NCI-H128 (cell line): ENCODE results near the gene CHRNA4.

Experiments used
- DNase-seq: peaks from one replicate; lab custom pipeline; 2025; ENCODE audit not compliant: unreplicated experiment; lab: John Stamatoyannopoulos, UW

CHRNA4 gene

GRCh38 chr20:63322146-63322932, 38.8 kb downstream of the CHRNA4 start:
- DNase-seq: no peak

GRCh38 chr20:63321148-63321831, 39.9 kb downstream of the CHRNA4 start:
- DNase-seq: no peak

DNA sequence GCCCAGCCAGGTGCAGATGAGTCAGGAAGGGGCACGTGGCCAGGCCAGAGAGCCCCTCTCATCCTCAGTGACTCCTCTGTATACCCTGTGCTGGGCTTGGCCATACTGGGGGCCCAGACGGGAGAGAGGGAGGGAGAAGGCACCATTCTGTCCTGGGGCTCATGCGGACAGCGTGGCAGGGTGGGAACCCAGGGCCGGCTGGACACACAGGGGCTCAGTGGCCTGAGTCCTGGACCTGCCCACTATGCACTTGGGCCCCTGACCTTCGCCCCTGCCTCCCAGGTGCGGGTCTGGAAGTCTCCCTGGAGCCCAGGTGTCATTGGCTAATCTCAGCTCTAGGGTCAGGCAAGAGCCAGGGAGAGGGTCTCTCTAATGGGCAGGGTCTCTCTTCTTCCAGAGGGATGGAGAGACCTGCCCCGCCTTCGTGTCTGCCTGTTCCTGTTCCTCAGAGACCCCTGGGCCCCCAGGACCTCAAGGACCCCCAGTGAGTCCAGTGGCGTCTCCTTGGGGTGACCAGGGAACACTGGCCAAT, 40.5 kb downstream of the CHRNA4 start:
- no peak for DNase-seq

DNA sequence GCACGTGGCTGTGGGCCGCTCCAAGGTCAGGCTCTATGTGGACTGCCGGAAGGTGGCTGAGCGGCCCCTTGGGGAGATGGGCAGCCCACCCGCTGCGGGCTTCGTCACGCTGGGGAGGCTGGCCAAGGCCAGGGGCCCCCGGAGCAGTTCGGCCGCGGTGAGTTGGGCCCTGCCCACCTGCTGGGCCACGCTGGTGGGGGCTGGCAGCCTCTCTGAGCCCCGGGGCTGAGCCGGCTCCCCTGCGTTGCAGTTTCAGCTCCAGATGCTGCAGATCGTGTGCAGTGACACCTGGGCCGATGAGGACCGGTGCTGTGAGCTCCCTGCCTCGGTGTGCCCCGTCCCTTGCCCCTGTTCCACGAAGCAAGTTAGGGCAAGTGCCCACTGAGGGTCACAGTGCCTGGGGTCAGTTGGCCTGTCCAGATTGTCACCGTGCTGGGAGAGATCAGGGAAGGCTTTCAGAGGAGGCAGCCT, 41.1 kb downstream of the CHRNA4 start:
- no peak for DNase-seq

GRCh38 chr20:63319164-63320040, 41.7 kb downstream of the CHRNA4 start:
- no peak for DNase-seq

DNA sequence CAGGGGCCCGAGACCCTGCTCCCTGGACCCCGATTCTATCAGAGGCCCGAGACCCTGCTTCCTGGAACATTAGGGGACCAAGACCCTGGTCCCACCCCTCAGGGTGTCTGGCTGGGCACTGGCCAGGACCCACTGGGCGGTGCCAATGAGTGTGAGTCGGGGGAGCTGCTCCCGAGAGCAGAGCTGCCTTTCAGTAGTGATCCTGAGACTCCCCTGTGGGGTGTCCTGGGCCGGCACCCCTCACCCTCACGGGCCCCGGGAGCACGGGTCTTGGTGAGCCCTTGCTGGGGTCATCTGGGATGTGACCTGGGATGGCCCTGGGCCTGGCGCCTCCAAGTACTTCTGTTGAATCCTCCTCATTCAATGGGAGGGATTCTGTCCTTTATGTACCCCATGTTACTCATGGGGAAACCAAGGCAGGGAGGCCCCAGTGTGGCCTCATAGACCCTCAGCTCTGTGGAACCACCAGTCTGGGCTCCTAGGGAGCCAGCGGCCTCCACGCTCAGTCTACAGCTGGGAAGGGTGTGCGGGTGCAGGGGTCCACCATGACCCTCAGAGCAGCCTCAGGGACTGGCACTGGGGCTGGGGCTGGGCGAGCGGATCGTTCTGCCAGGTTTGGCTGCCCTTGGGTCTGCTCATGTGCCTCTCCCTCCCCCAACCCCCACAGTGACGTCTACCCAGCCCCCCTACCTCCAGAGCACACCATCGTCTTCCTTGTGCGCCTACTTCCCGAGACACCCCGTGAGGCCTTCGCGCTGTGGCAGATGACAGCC, 42.6 kb downstream of the CHRNA4 start:
- no peak for DNase-seq

GRCh38 chr20:63317601-63318291, 43.4 kb downstream of the CHRNA4 start:
- DNase-seq: no peak

GRCh38 chr20:63317061-63317460, 44.1 kb downstream of the CHRNA4 start:
- no peak for DNase-seq

DNA sequence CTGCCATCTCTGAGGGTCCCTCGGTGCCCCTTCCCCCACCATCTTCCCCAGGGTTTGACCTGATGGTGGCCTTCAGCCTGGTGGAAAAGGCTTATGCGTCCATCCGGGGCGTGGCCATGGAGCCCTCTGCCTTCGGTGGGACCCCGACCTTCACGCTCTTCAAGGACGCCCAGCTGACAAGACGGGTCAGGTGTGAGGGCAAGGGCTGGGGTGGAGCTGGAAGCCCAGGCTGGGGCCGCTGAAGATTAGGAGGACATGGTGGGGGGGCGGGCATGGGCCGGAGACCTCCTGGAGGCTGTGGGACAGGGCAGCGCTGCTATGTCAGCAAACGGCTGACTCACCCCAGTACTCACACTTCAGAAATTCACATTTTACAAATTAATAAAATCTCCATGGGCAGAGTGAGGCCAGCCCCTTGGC, 44.6 kb downstream of the CHRNA4 start:
- DNase-seq: no peak

DNA sequence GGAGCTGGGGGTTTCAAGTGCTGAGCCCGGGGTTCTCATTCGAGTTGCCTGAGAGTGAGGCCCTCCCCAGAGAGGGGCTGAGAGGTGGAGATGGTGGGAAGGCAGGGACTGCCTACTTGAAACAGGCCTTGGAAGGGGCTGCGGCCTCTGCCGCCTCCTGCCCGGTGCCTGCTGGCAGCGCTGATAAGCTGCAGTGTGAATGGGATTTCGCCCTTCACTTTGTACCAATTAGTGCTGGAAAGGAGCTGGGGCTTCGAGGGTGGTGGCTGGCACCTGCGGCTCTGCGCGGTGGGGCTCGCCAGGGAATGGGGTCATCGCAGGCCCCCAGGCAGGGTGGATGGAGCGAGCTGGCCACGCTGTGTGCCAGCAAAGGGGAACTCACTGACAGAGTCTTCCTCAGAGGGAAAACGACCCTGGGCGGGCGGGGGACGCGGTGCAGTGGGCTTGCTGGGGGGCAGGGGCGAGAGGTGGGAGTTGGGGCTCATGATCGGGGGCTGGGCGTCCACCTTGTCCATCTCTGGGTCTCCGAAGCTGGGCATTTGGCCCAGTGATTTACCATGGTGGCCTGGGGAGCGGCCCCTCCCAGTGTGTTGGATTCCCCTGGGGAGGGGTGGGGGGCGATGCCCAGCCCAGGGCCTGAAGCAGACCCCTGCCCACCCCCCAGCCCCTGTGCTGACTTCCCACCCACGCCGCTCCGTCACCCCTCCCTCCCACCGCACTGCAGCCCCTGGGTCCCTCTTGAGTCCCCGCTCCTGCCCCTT, 45.2 kb downstream of the CHRNA4 start:
- no peak for DNase-seq

DNA sequence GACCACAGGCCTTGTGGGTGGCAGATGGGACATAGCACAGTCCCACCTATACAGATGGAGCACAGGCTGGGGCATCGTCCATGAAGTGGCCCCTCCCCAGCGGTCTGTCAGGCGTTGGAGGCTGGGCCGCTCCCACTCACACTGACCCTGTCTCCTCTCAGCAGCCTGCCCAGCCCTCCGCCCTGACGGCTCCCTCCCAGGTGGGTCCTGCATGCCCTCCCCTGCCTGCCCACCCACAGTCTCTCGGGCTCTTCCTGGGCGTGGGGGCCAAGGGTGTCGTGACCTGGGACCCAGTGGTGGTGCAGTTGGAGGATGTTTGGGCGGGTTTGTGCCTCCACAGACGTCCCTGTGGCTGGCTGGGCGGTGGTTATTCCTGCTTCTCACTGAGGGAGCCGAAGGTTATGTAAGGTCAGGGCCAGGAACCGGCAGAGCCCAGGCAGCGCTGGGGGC, 45.9 kb downstream of the CHRNA4 start:
- DNase-seq: no peak

- no peak for DNase-seq
Observed at GRCh38 chr20:63314566-63315239, 46.4 kb downstream of the CHRNA4 start.

DNA sequence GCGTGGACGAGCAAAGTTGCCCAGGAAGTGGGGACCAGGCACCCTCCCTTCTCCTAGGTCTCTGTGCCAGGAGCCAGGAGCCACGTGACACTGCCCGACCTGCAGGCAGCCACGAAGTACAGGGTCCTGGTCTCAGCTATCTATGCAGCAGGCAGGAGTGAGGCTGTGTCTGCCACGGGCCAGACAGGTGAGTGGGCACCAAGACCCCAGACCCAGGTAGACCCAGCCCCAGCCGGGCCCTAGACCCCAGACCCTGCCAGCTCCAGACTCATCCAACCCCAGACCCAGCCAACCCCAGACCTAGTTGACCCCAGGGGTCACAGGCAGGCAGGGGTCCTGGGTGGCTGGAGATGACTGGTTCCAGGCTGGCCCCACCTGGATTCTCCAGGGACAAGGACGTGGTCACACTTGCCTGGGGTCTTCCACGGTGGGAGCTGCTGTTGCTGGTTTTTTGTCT, 47.1 kb downstream of the CHRNA4 start:
- DNase-seq: no peak

DNA sequence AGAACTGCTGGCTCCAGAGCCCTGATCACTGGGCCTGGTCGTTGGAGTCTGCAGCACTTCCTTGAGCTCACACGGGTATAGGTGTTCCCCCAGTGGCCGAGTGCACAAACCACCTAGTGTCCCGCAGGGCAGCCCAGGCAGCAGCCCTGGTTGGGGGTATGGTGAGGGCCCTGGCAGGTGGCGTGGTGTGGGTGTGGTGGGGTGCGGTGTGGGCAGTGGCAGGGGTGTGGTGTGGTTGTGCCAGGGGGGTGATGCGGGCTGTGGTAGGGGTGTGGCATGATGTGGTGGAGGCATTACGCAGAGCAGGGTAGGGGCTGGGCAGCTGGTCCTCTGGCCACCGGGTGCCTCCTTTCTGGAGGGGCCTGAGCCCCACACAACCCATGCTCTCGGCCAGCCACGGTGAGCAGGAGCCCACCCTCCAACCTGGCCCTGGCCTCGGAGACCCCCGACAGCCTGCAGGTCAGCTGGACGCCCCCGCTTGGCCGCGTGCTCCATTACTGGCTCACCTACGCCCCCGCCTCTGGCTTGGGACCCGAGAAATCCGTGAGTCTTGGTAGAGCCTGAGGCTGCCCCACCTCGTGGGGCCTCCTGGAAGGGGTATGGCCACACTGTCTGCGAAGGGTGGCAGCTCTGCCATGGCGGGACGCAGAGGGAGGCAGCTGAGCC, 47.7 kb downstream of the CHRNA4 start:
- no peak for DNase-seq

GRCh38 chr20:63312690-63313348, 48.3 kb downstream of the CHRNA4 start:
- no peak for DNase-seq

GRCh38 chr20:63312273-63312672, 48.9 kb downstream of the CHRNA4 start:
- no peak for DNase-seq

DNA sequence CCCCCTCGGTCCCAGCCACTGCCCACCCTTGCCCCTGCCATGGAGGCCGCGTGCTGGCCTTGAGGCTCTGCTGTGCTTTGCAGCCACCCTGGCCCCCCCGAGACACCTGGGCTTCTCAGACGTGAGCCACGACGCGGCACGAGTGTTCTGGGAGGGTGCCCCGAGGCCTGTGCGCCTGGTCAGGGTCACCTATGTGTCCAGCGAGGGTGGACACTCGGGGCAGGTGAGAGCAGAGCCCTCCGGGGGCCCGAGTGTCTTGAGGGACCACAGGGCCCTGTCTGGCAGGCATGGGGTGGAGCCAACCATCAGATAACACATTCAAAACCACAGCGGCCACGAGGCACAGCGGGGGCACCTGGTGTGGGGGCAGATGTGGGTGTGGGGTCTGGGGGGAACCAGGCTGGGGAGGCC, 49.3 kb downstream of the CHRNA4 start:
- DNase-seq: no peak
